GM18907 (cell line): ENCODE measurements around the gene CFAP70.
"Not testable (repeated sequence)": the region's sequence is repeated elsewhere in the genome, so short reads cannot be mapped to it uniquely, and the experiment has no call there.

Experiments used
- ATAC-seq: cut with Tn5 transposase; IDR thresholded peaks from one replicate; pipeline ENCODE4 v1.9.1; 2021; ENCODE audit warnings: mild to moderate bottlenecking, moderate library complexity; ENCODE audit not compliant: unreplicated experiment

Gene CFAP70

DNA sequence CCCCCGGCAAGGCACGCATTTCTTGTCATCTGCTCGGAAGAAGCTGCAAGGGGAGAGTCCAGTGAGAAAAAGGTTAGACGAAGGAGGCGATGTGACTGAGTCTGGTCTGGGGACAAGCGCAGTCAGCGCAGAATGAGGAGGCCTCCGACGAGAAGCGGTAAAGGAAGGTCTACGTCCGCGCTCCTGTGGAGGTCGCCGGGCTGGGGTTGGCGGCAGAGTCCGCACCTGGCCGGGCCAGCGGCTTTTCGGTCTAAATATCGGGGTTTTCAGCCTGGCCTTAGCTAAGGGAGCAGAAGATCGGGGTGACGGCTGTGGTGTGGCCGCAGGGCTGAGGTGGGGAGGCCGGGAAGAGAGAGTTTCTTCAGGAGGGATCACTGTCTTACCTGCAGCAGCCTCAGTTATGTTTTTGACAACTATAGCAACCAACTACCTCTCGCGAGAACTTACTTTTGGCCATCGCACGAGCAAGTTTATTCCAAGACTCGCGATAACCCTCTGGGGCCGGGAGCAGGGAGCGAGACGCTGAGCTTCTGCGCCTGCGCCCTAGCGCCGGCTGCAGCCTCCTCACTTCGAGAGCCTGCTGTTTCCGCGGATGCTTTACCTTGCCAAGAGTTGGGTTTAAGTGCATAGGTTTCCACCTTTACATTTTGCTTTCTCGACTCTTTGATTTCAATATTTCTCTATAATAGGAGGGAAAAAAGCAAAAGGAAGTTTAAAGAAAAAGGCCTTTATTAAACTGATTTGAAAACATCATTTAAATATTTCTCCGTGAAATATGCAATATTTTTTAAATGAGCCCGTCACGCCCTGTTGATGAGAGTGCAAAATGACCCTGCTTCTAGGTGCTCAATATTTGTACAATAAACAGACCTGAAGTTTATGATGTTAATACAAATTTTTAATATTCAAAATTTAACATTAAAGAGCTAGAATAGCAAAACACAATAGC is at the start of gene CFAP70:
CFAP70 (minus strand) TSS at position 534 of the 949 bp plus-strand sequence. CDS start 4,068 bp downstream, outside the sequence.
- peak; percentile 96 for ATAC-seq

DNA sequence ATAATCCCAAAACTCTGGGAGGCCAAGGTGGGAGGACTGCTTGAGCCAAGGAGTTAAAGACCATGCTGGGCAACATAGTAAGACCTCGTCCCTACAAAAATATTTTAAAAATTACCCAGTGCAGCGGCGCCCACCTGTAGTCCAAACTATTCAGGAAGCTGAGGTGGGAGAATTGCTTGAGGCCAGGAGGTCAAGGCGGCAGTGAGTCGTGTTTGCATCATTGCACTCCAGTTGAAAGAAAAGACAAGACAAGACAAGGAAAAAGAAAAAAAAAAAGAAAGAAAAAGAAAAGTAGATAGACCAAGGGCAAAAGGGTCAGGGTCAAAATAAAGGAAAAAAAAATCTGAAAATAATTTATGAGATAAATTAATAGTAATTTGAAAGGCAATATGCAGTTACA is 49.4 kb upstream of the CFAP70 start:
- no peak for ATAC-seq

- no peak for ATAC-seq
These were observed 48.8 kb upstream of the CFAP70 start for GRCh38 chr10:73407495-73407894.

- no peak for ATAC-seq
These were observed 48.2 kb upstream of the CFAP70 start for GRCh38 chr10:73406846-73407245.

GRCh38 chr10:73405556-73405955 is 46.9 kb upstream of the CFAP70 start:
- ATAC-seq: no peak

GRCh38 chr10:73404690-73405089 is 46.0 kb upstream of the CFAP70 start:
- no peak for ATAC-seq

DNA sequence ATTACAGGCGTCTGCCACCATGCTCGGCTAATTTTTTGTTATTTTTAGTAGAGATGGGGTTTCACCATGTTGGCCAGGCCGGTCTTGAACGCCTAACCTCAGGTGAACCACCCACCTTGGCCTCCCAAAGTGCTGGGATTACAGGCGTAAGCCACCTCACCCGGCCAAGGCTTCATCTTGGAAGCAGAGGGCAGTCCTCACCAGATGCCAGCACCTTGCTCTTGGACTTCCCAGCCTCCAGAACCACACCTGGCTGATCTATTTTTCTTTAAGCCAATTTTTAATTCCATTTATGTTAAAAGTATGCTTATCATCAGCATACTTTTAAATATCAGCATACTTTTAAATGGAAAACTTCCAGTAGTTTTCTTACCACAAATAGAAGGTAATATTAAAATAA is 43.0 kb upstream of the CFAP70 start:
- ATAC-seq: no peak

- no peak for ATAC-seq
These were observed 40.4 kb upstream of the CFAP70 start for GRCh38 chr10:73399063-73399462.

DNA sequence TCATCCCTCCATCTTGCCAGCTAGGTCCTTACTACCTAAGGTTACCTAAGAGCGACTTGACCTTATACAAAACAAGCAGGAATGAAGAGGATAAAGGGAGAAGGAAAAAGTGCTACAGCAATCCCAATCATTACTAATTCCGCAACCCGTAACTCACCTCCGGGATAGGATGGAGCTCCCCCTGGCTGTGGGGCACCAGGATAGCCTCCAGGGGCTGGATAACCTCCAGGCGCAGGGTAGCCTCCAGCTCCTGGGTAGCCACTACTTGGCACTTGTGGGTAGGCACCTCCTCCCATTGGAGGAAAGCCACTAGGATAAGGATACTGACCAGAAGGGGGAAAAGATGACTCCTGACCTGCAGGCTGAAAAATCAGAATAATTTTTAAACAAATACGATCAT is 39.4 kb upstream of the CFAP70 start:
- no peak for ATAC-seq

DNA sequence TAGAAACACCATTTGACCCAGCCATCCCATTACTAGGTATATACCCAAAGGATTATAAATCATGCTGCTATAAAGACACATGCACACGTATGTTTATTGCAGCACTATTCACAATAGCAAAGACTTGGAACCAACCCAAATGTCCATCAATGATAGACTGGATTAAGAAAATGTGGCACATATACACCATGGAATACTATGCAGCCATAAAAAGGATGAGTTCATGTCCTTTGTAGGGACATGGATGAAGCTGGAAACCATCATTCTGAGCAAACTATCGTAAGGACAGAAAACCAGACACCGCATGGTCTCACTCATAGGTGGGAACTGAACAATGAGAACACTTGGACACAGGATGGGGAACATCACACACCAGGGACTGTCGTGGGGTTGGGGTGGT is 35.7 kb upstream of the CFAP70 start:
- ATAC-seq: not testable (repeated sequence)

DNA sequence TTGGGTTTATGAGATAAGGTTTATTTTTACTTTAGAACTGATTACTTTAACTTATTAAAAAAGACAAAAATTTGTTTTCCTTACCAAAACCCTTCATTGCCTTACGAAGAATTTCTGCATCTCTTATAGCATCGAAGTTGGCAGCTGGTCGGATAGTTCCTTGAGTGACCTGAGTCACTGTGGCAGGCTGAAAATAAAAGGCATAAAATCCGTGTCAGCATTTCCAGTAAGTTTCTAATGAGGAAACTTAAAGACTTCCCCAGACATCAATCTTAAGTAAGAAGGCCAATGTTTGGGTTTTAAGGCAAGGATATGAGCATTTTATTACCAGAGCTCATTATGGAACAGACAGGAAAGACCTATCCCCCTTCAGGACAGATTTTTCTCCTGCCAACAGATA is 29.6 kb upstream of the CFAP70 start:
- no peak for ATAC-seq

- no peak for ATAC-seq
These were observed 27.9 kb upstream of the CFAP70 start for GRCh38 chr10:73386583-73386982.

DNA sequence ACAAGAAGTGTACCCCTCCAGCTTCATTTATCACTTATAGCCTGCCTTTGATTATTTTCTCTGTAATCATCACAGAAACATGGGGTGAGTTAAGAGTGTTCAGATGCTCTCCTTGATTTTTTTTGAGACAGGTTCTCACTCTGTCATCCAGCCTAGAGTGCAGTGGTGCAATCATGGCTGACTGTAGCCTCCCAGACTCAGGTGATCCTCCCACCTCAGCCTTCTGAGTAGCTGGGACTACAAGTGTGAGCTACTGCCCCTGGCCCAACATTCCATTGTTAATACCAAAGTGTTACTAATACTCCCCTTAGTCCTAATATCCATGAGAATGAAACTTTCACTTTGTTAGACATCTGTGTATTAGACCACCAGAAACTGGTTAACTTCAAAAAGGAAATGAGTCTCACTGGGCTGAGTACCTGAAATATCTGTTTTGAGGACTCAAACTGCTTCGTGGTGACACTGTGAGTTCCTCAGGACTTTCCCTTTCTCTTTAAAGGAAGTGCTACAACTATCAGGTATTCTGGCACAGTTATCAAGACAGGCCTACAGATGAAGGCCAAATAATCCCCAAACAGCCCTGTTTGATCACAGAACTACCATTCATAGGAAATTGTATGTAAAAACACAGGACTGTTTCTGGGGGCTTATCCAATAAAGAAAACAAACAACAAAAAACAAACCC is 20.5 kb upstream of the CFAP70 start:
- ATAC-seq: no peak

DNA sequence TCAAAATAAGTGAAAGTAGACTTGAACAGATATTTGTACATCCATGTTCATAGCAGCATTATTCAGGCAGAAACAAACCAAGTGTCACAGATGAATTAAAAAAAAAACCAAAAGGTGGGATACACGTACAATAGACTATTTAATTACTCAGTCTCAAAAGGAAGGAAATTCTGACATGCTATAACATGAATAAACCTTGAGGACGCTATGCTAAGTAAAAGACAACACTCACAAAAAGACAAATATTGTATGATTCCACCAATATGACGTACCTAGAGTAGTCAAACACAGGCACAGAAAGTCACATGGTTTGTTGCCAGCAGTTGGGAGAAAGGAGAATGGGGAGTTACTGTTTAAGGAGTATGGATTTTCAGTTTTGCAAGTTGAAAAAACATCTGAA is 18.0 kb upstream of the CFAP70 start:
- ATAC-seq: no peak

- no peak for ATAC-seq
These were observed 9.6 kb upstream of the CFAP70 start for GRCh38 chr10:73368238-73368637.

DNA sequence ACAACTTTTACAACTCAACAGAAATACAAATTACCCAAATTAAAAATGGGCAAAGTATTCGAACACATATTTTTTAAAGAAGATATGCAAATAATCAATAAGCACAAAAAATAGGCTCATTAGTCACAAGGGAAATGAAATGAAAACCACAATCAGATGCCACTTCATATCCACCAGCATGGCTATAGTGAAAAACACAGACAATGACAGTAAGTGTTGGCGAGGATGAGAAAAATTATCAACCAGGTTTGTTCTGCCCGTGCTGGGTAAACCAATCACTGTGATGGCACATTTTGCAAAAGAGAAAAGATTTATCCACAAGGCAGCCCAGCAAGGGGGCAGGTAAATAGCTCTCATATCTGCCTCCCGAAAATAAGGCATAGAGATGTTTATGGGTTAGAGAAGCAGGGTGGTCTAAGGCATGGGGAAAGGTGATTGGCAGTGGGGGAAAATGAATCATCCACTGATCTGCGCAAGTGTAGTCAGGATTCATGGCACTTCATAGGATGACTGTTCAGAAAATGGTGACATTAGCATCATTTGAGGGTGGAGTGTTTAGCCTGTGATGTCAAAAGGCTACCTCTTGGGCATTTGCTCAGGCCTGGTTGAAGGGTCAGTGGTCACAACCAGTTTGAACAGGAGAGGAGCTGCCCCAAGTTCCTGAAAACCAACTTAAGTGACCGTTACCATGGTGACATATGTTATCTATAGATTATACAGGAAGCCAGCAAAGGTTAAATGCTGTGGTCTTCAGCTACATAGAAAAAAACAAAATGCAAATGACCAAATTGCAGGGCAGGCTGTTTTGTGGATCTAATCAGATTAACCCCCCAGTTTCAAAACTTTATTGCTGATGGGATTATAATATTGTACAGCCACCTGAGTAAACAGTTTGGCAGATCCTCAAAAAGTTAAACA is 8.0 kb upstream of the CFAP70 start:
- no peak for ATAC-seq

DNA sequence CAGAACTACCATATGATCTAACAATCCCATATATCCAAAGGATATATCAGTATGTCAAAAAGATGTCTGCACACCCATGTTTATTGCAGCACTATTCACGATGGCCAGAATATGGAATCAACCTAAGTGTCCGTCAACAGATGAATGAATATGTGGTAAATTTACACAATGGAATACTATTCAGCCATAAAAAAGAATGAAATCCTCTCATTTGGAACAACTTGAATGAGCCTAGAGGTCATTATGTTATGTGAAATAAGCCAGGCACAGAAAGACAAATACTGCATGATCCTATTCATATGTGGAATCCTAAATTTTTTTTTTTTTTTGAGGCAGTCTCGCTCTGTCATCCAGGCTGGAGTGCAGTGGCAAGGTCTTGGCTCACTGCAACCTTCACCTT is 6.3 kb upstream of the CFAP70 start:
- no peak for ATAC-seq

- no peak for ATAC-seq
These were observed 828 bp upstream of the CFAP70 start for GRCh38 chr10:73359492-73359891.

DNA sequence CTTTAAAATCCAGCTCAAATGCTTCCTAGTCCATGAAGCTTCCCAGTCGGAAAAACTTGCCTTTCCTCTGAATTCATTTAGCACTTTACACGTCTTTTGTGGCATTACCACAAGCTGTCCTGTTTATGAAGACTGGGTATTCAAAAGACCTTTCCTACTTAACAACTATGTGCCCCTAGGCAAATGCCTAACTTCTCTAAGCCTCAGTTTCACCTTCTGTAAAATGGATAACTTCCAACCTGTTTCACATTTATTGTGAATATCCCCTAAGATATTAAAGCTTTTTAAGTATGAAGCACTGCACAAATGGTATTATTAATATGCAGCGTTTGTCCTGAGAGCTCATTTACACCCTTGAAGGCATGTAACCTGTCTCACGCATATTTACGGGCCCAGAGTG is 843 bp downstream of the CFAP70 start:
- no peak for ATAC-seq

DNA sequence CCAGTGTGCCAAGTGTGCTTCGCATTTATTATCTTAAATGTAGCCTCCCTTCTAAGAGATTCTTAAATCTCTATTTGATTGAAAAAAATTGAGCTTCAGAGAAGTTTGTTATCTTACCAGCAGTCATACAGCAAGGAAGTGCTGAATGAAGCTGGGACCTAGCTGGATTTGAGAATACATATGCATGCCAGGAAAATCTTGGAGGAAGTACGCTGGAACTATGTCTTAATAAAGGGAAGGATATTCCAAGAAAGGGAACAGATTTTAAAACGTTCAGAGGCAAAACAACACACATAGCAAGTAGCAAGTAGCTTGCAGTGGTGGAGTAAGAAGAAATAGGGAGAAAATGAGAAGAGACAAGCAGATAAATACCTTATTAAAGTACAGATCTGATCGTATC is 1.5 kb downstream of the CFAP70 start:
- ATAC-seq: no peak

DNA sequence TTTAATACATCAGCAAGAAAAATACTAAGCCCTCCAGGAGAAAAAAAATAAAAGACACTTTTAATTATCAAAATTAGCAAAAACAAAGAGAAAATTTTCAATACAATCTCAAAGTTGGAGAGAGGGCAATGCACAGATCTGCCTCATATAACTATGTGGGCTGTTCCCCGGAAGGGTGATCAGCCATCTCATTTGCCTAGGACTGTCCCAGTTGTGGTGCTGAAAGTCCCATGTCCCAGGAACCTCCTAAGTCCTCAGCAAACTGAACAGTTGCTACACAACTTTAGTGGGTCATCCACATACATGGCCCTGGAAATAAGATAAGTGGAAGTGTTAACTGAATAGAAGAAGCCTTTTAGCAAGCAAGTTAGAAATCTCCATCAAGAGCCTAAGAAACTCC is 14.4 kb downstream of the CFAP70 start:
- ATAC-seq: no peak
